Amniotic epithelial cell (primary cell): ENCODE data around the gene PRKG1.
"Not testable (repeated sequence)": the region's sequence is repeated elsewhere in the genome, so short reads cannot be mapped to it uniquely, and the experiment has no call there.

Source experiments
- DNase-seq: peaks from one replicate; pipeline ENCODE4 v3.0.0-alpha.2; 2010; ENCODE audit warnings: low read depth

PRKG1 gene

DNA sequence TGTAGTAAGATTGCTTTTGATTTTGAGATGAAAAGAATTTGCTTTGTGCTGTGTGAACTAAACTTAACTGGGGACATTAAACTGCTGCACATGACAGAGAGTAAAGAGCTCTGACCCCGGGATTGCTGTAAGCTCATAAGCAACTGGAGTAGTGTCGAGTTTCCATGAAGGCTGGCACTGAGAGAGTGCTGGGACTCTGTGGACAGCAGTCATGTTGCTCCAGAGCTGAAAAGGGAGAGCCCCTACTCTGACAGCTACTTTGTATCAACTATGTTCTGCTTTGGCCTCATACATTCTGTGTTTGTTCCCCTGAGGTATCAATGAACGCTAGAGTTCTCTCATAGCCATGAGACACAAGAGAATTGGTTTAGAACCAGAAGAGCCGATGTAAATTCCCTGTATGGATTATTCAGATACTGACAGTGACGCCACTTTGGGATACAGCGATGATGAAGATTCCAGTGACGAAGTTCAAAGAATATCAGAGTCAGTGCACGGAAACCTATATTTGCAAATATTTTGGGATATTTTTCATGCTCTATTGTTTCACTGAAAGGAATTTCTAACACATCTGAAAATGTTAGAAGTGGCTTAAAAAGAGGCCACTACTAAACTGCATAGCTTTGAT is 1053.9 kb downstream of the PRKG1 start:
- DNase-seq = no peak

- DNase-seq = no peak
These were observed 1055.3 kb downstream of the PRKG1 start for GRCh38 chr10:52129410-52130178.

DNA sequence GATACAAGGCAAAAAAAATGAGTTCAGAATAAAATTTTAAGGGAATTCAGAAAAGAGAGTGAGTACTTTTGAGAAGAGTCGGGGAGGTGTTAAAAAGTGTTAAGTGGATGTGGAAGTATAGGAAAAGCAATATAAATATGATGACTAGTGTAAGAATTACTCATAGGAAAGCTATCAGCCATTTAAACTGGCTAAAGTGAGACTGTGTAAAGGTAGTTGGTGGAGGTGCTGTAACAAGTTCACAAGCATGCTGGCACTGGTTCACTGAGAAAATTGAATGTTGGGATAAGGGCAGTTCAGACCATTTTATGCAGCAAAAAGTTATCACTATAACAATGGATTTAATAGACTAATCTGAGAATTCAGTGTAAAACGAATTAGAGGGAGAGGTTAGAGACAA is 1060.8 kb downstream of the PRKG1 start:
- DNase-seq = no peak

DNA sequence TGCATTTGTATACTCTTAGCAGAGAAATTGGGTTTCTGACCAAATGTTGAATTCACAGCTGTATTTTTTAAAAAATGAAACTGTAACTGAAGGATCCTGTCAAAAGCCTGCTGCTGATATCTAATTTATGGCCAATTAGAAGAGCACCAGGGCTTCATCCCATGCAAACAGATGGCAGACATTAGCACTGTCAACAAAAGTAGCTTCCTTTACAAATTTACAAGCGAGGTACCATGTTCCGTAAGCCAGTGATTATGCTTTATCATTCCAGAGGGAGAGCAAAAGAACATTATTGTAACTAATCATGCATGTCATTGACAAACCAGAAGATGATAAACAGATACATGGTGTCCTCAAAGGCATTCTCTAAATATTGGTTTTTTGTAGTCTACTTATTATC is 1062.6 kb downstream of the PRKG1 start:
- DNase-seq = no peak

GRCh38 chr10:52143338-52143737 is 1069.1 kb downstream of the PRKG1 start:
- DNase-seq = no peak

GRCh38 chr10:52145636-52146035 is 1071.3 kb downstream of the PRKG1 start:
- no peak for DNase-seq

DNA sequence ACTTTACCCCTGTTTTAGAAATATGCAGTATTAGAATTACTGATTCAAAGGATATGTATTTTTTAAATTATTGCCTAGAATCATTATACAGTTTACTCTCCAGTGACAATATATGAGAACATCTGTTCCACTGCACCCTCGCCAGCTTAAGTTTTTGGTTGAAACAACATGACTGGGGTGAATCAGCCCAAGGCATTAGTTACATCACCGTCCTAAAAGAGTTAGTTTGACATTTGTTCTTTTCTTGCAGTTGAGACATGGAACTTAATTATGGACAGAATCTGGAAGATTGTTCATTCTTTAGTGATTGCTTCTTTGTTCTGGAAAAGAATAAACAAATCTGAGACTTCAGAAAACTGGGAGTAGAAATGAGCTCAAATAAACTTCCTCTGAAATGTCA is 1072.5 kb downstream of the PRKG1 start:
- DNase-seq = no peak

DNA sequence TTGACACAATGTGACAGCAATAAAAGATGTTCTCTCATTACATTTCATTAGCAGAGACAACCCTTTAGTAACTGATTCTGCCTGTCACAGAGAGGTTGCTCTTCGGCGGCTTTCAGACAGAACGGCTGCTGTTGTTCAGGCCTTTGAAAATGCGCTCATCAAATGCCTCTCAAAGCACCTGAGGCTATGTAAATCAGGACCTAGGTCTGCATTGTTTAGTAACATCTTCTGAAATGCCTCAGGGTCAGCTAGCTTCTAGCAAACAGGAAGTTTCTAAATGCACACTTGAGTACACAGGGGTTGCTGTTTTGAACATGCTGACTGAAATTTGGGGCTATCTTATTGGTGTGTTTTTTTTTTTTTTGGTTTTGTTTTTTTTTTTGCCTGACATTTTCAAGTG is 1096.5 kb downstream of the PRKG1 start:
- DNase-seq = no peak

- DNase-seq = peak; percentile 24
These were observed 1098.3 kb downstream of the PRKG1 start for GRCh38 chr10:52172581-52172980.

GRCh38 chr10:52185256-52185655 is 1111.0 kb downstream of the PRKG1 start:
- no peak for DNase-seq

GRCh38 chr10:52187521-52188258 is 1113.4 kb downstream of the PRKG1 start:
- no peak for DNase-seq

- no peak for DNase-seq
These were observed 1116.8 kb downstream of the PRKG1 start for GRCh38 chr10:52191049-52191448.

DNA sequence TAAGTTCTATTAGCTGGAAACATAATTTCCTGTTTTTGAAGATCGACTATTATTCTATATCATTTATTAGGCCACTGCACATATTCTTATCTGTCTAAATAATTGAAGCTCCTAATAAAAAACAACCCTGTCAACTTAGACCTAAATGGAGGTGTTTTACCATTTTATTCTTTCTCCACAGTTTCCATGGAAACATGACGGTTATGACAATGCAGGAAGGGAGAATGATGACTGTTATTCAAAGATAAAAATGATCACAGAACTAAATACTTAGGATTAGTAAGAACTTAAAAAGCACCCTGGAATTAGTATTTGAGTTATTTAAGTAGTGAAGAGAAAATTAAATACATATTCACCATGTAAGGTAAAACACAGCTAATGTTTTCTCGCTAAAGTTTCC is 1119.9 kb downstream of the PRKG1 start:
- no peak for DNase-seq

GRCh38 chr10:52194716-52195115 is 1120.4 kb downstream of the PRKG1 start:
- DNase-seq = no peak

DNA sequence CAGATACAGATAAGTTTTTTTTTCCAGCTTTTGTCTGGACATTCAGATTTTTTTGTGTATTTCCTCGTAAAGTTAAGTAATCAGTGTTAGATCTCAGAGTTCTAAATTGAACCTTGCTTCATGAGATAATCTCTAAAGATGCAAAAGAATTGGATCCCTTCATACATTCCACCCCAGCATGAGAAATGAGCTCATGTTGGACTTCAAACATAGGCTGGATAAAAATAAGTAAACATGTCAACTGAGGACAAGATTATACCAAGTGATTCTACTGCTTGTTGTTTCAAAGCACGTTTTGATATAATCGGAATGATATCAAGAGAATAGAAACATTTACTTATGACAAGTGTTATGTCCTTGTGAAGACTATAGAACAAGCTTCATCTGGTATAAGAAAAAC is 1122.8 kb downstream of the PRKG1 start:
- no peak for DNase-seq

DNA sequence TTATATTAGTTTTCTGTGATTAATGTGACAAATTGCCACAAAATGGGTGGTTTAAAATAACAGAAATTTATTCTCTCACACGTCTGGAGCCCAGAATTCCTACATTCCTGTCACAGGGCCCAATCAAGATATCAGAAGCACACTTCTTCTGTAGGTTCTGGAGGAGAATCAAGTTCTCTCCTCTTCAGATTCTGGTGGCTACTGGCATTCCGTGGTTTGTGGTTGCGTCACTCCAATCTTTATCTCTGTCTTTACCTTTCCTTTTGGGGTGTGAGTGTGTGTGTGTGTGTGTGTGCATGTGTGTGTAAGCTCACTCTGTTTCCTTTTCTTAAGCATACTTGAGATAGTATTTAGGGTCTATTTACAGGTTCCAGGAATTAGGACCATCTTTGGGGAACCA is 1124.3 kb downstream of the PRKG1 start:
- peak; percentile 19 for DNase-seq

DNA sequence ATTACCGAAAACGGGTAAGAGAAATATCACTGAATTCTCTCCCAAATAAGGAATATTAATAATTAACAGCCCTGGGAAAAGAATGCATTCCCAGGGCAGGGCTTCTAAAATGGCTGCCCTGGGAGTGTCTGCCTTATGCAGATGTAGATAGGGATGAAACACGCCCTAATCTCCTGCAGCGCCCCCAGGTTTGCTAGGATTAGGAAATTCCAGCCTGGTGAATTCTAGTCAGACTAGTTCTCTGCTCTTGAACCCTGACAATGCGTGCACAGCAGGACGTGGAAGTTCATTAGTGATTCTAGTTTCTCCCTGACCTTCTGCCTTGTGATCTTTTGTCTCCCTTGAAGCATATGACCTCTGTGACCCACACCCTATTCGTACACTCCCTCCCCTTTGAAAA is 1130.6 kb downstream of the PRKG1 start:
- DNase-seq = not testable (repeated sequence)

- no peak for DNase-seq
These were observed 1134.1 kb downstream of the PRKG1 start for GRCh38 chr10:52208365-52208764.

DNA sequence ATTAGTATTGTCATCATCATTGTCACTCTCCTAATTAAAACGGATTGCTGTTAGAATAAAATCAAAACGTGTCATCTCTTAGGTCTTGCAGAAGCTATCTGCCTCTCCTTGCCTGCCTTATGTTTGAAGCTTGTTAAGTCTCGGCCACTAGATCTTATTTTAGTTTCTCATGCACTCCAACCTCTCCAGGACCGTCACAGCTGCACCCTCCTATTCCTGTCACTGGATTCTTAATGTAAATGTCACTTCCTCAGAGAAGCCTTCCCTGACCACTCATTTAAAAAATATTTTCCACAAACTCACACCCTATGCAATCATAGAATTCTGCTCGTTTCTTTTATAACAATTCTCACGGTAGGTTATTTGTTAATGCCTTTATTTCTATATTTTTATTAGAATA is 1135.9 kb downstream of the PRKG1 start:
- DNase-seq = no peak

DNA sequence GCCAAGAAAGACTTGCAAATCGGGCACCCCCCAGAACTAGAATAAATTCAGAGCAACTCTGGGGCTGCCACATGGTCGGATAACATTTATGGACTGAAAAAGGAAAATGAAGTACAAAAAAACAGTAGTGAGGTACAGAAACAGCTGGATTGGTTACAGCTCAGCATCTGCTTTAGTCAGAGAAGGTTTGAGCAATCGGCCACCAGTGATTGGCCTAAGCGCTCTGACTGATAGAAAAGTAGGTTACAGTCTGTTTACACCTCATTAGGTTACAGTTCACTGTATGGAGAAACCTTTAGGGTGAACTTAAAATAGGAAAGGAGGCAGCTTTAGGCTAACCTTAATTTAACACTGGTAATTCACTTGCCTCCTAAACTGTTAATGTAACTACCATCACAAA is 1137.8 kb downstream of the PRKG1 start:
- peak; percentile 43 for DNase-seq

DNA sequence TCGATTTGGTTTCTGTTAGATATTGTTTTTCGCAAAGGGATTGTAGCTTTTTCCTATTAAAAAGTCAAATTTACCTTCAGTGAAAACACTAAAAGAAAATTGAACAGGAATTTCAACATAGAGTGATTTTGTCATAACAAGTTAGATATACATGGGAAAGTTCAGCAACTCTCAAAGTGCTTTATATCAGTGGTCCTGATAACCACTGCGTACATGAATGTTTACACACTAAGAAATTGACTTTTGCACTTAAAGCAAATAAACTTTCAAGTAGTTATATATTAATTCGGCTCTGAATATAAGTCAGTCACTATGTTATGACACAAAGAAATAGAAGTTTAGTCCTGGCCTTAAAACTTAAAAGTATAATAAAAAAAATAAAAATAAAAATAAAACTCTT is 1138.5 kb downstream of the PRKG1 start:
- DNase-seq = no peak

DNA sequence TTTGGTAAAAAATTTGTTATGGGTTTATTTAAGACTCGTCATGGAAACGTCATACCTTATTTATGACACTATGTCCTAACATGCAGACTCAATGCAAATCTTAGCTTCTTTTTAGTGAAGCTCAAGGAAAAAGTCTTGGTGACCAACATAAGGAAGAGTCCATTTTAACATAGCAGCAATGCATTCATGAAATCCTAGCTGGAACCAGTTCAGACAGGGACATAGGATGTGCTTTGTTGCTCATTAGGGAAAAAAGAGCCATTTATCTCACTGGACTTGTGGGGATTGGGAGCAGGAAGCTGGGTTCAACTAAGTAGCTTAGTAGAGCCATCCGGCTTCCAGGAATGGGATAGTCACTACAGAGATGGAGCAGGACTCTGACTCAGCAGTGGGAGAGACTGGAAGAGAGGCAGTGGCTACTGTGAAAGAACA is 1139.0 kb downstream of the PRKG1 start:
- peak; percentile 62 for DNase-seq

DNA sequence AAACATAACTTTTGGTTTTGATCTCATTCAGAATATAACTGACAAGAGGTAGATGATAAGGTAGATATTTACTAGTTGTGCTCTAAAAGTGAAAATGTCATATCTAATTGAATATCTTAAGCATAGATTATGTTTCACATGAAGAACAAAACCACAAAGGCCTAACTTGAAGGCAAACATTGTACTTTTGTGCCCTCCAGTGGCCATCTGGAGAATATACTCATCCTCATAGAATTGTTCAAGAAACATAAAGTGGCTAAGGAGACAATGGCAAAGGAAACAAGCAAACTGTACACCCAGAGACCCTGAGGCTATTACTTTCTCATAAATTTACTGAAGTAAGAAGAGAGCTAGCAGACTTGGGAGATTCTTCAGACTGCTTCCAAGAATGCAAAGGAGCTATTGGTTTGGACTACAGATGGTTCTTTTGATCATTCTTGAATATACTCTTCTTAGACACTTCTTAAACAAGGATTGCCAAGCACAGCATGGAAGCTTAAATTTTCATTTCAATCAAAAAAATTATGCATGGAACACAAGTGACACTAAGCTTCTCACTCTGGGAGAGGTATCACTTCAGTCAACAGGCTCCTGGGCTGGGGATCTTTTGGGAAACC is 1141.6 kb downstream of the PRKG1 start:
- DNase-seq = peak; percentile 65
